GM12875 (cell line): ENCODE data around the gene ENG.

Source experiments
- H3K4me3 ChIP-seq: one replicate; pipeline ENCODE4 v1.5.1; 2011; ENCODE audit warnings: low read depth, low read length, control low read depth
- CTCF ChIP-seq: IDR thresholded peaks from 2 replicates; pipeline ENCODE4 v1.5.1; 2011; ENCODE audit warnings: low read depth, mild to moderate bottlenecking, control low read depth, inconsistent platforms, low read length, moderate library complexity, borderline replicate concordance; ENCODE audit not compliant: insufficient read depth

ENG gene

GRCh38 chr9:127835991-127836516 is 18.4 kb downstream of the ENG start:
- no peak for TF ChIP-seq CTCF
- no peak overlapping the region for H3K4me3 ChIP-seq

- no peak for TF ChIP-seq CTCF
- H3K4me3 ChIP-seq, result no peak overlapping the region
Observed at GRCh38 chr9:127833555-127833954, 20.9 kb downstream of the ENG start.

GRCh38 chr9:127832248-127832647 is 22.2 kb downstream of the ENG start:
- H3K4me3 ChIP-seq, result no peak overlapping the region
- no peak for TF ChIP-seq CTCF

GRCh38 chr9:127829205-127829906 is 25.1 kb downstream of the ENG start:
- no peak for TF ChIP-seq CTCF

DNA sequence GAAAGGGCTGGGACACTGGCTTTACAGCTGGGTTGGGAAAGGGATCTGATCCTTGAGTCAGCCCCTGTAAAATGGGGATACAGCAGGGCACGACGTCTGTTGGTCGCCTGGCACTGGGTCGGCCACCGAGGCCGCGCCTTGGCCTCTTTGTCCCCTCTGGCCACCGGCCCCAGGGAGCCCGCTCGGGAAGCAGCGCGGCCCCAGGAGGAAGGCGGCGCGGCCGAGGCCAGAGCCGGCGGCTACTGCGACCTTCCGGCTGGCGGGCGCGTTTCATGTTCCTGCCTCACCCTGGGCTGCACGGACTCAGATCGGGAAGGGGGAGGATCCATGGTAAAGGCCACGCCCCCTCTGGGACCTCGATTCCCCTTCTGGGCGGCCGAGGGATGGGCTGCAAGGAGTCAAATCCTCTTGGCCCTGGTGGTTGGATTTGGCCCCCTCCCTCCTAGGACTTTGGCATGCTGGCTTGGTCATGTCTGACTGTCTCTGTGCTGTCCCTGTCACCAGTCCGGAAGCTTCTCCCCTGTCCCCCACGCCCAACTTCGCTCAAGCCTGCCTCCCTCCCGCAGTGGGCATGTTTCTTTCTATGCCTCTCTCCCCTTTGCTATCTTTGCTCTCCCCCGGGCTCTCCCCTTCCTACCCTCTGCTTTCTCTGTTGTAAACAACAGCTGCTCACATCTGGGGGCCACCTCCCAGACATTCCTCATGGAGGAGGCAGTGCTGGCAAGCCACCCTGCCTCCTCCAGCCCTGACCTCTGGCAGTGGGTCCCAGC is 26.0 kb downstream of the ENG start:
- no peak overlapping the region for H3K4me3 ChIP-seq
- no peak for TF ChIP-seq CTCF

More at GRCh38 chr9:127829205-127829906, 25.1 kb downstream of the ENG start:
- no peak overlapping the region for H3K4me3 ChIP-seq

- no peak for TF ChIP-seq CTCF
- H3K4me3 ChIP-seq, result no peak overlapping the region
Observed at GRCh38 chr9:127826253-127826913, 28.1 kb downstream of the ENG start.
